H1 (cell line): ENCODE data around the gene ENPP6. TPM values are rescaled to one million over a fixed set of nuclear protein-coding genes. Genes with fewer than 3 reads are reported as not detected.

Experiments used
- CTCF ChIA-PET: fragments of 300-600 bp; sonication (Branson Sonifier 250); formaldehyde crosslinking; loops from one replicate; lab custom pipeline; 2021; ENCODE audit not compliant: partially characterized antibody; lab: Charles Lee
- POLR2A ChIA-PET: fragments of 300-600 bp; sonication (Branson Sonifier 250); formaldehyde crosslinking; loops from one replicate; lab custom pipeline; 2021; ENCODE audit warnings: inconsistent platforms; ENCODE audit not compliant: partially characterized antibody; lab: Charles Lee
- DNase-seq, 2 experiments: peaks; one replicate each; pipeline versions ENCODE4 v3.0.0 to v3.0.0-alpha.2; 2010 to 2022; ENCODE audit warnings: low spot score in 2 of 2, low read depth in 1 of 2, mixed read lengths in 1 of 2
- FAIRE-seq: peaks from 2 replicates; lab custom pipeline; 2011; peaks lifted over from hg19 to GRCh38; lab: Jason Lieb, UNC
- H2AFZ ChIP-seq: 2 replicates; pipeline ENCODE4 v1.8.1; 2012; ENCODE audit warnings: low read length, inconsistent platforms
- H2AK5ac ChIP-seq: 2 replicates; pipeline ENCODE4 v1.6.1; 2013; ENCODE audit warnings: low read depth, low read length
- H2BK120ac ChIP-seq: replicated peaks from 2 replicates; pipeline ENCODE3; 2013; ENCODE audit warnings: low read depth, low read length, inconsistent platforms
- H2BK12ac ChIP-seq: 2 replicates; pipeline ENCODE4 v1.6.1; 2013; ENCODE audit warnings: low read depth, low read length
- H2BK15ac ChIP-seq: 2 replicates; pipeline ENCODE4 v1.6.1; 2013; ENCODE audit warnings: low read length
- H2BK20ac ChIP-seq: 2 replicates; pipeline ENCODE4 v1.6.1; 2013; ENCODE audit warnings: low read length
- H2BK5ac ChIP-seq: 2 replicates; pipeline ENCODE4 v1.6.1; 2013; ENCODE audit warnings: low read depth, low read length
- H3K14ac ChIP-seq: 2 replicates; pipeline ENCODE4 v1.6.1; 2013; ENCODE audit warnings: inconsistent platforms; ENCODE audit not compliant: insufficient read length
- H3K18ac ChIP-seq: 2 replicates; pipeline ENCODE4 v1.6.1; 2013; ENCODE audit warnings: low read length; ENCODE audit errors: extremely low read depth
- H3K23ac ChIP-seq: 2 replicates; pipeline ENCODE4 v1.6.1; 2013; ENCODE audit warnings: inconsistent platforms; ENCODE audit not compliant: insufficient read length
- H3K23me2 ChIP-seq: 2 replicates; pipeline ENCODE4 v1.6.1; 2013; ENCODE audit warnings: low read depth, low read length
- H3K27ac ChIP-seq: 2 replicates; pipeline ENCODE4 v1.6.1; 2011; ENCODE audit warnings: low read depth, low read length, inconsistent platforms
- H3K27me3 ChIP-seq, 4 experiments: replicated peaks in 1 of 4; 1 replicate in 1 of 4; 2 replicates in 3 of 4; pipeline versions ENCODE4 v1.6.1 to v1.8.1; 2011 to 2013; ENCODE audit warnings: low read length in 3 of 4, mild to moderate bottlenecking in 3 of 4, inconsistent platforms in 2 of 4, mixed read lengths in 2 of 4, moderate library complexity in 1 of 4; ENCODE audit not compliant: control insufficient read depth in 3 of 4, insufficient read depth in 3 of 4; ENCODE audit errors: extremely low read depth in 1 of 4
- H3K36me3 ChIP-seq, 4 experiments: 2 replicates each; pipeline versions ENCODE4 v1.6.1 to v1.8.1; 2011 to 2013; ENCODE audit warnings: mild to moderate bottlenecking in 4 of 4, low read length in 3 of 4, moderate library complexity in 2 of 4, control low read depth in 1 of 4, inconsistent platforms in 1 of 4; ENCODE audit not compliant: insufficient read depth in 4 of 4, control insufficient read depth in 2 of 4
- H3K4ac ChIP-seq: replicated peaks from 2 replicates; pipeline ENCODE3; 2013; ENCODE audit warnings: low read length, low read depth, mixed read lengths, inconsistent platforms; ENCODE audit not compliant: insufficient read length
- H3K4me1 ChIP-seq, 4 experiments: replicated peaks in 1 of 4; 1 replicate in 1 of 4; 2 replicates in 3 of 4; pipeline versions ENCODE4 v1.6.1 to v1.8.1; 2011 to 2013; ENCODE audit warnings: low read length in 3 of 4, inconsistent platforms in 2 of 4, mixed read lengths in 1 of 4; ENCODE audit not compliant: insufficient read depth in 4 of 4, control insufficient read depth in 3 of 4
- H3K4me2 ChIP-seq, 2 experiments: 2 replicates each; pipeline versions ENCODE4 v1.6.1 to v1.8.1; 2011 to 2013; ENCODE audit warnings: low read depth in 2 of 2, low read length in 2 of 2, control low read depth in 1 of 2, inconsistent platforms in 1 of 2, mild to moderate bottlenecking in 1 of 2; ENCODE audit not compliant: insufficient read depth in 1 of 2
- H3K4me3 ChIP-seq, 4 experiments: fragments of 200-600, 300-600 bp in 1 of 4; sonication (generic), shearing (Covaris generic), sonication (Bioruptor Twin) in 1 of 4; 2 replicates each; pipeline versions ENCODE4 v1.5.1 to v1.8.1; 2011 to 2016; ENCODE audit warnings: low read length in 4 of 4, low read depth in 3 of 4, control low read depth in 2 of 4, inconsistent platforms in 2 of 4, mild to moderate bottlenecking in 2 of 4, mixed read lengths in 1 of 4, moderate library complexity in 1 of 4; ENCODE audit not compliant: insufficient read depth in 2 of 4; ENCODE audit errors: extremely low read depth in 1 of 4
- H3K56ac ChIP-seq: replicated peaks from 2 replicates; pipeline ENCODE3; 2013; ENCODE audit warnings: low read depth, mild to moderate bottlenecking, mixed read lengths, low read length, inconsistent platforms; ENCODE audit not compliant: insufficient read length
- H3K79me1 ChIP-seq: 2 replicates; pipeline ENCODE4 v1.6.1; 2013; ENCODE audit warnings: low read depth, low read length, control low read depth
- H3K79me2 ChIP-seq, 2 experiments: 2 replicates each; pipeline versions ENCODE4 v1.6.1 to v1.8.1; 2012 to 2013; ENCODE audit warnings: low read length in 2 of 2, mild to moderate bottlenecking in 2 of 2, inconsistent platforms in 1 of 2; ENCODE audit not compliant: insufficient read depth in 2 of 2, control insufficient read depth in 1 of 2
- H3K9ac ChIP-seq, 4 experiments: replicated peaks in 1 of 4; 1 replicate in 1 of 4; 2 replicates in 3 of 4; pipeline versions ENCODE4 v1.6.1 to v1.8.1; 2011 to 2013; ENCODE audit warnings: low read depth in 3 of 4, low read length in 3 of 4, control low read depth in 2 of 4, mild to moderate bottlenecking in 2 of 4, moderate library complexity in 2 of 4, inconsistent platforms in 1 of 4; ENCODE audit errors: extremely low read depth in 1 of 4
- H3K9me3 ChIP-seq, 2 experiments: 2 replicates each; pipeline versions ENCODE4 v1.6.1 to v1.8.1; 2012 to 2013; ENCODE audit warnings: mild to moderate bottlenecking in 2 of 2, moderate library complexity in 2 of 2, control low read depth in 1 of 2, inconsistent platforms in 1 of 2, low read depth in 1 of 2, low read length in 1 of 2, mixed read lengths in 1 of 2; ENCODE audit not compliant: insufficient read depth in 2 of 2
- H4K20me1 ChIP-seq, 2 experiments: replicated peaks in 1 of 2; 2 replicates each; pipeline versions ENCODE3 to v1.8.1; 2011 to 2013; ENCODE audit warnings: inconsistent platforms in 2 of 2, low read length in 2 of 2, mild to moderate bottlenecking in 1 of 2; ENCODE audit not compliant: insufficient read depth in 2 of 2, control insufficient read depth in 1 of 2
- H4K5ac ChIP-seq: 2 replicates; pipeline ENCODE4 v1.6.1; 2013; ENCODE audit warnings: low read length, low read depth, mixed read lengths, inconsistent platforms; ENCODE audit not compliant: insufficient read length
- H4K8ac ChIP-seq: 2 replicates; pipeline ENCODE4 v1.8.0; 2013; ENCODE audit warnings: mild to moderate bottlenecking, moderate library complexity, low read length, inconsistent platforms; ENCODE audit not compliant: insufficient read depth; ENCODE audit errors: extremely low read depth
- H4K91ac ChIP-seq: replicated peaks from 2 replicates; pipeline ENCODE3; 2013; ENCODE audit warnings: low read length, mixed read lengths, inconsistent platforms; ENCODE audit not compliant: insufficient read length
- CTCF ChIP-seq, 3 experiments: IDR thresholded peaks; 1 replicate in 2 of 3; 2 replicates in 1 of 3; pipeline versions ENCODE4 v1.5.1 to v1.6.1; 2011; ENCODE audit warnings: low read length in 3 of 3, mild to moderate bottlenecking in 3 of 3, inconsistent platforms in 2 of 3, low read depth in 1 of 3, moderate library complexity in 1 of 3; ENCODE audit not compliant: insufficient read depth in 1 of 3; ENCODE audit errors: control extremely low read depth in 1 of 3
- RAD21 ChIP-seq, 2 experiments: IDR thresholded peaks in 1 of 2; conservative IDR thresholded peaks in 1 of 2; 2 replicates each; pipeline ENCODE4 v1.6.1; 2011; ENCODE audit warnings: low read depth in 2 of 2, low read length in 2 of 2, improper control_type of control experiment in 1 of 2, inconsistent platforms in 1 of 2, mild to moderate bottlenecking in 1 of 2, moderate library complexity in 1 of 2
- WGBS, 2 experiments: shearing (Covaris generic) in 1 of 2; methylation state at CpG; one replicate each; pipeline versions ENCODE4 v1.1.6 to v1.1.7; 2013 to 2015; ENCODE audit warnings: low lambda C conversion rate in 2 of 2, mixed read lengths in 2 of 2, inconsistent platforms in 1 of 2, low coverage in 1 of 2, missing lambda C conversion rate in 1 of 2; ENCODE audit not compliant: insufficient replicate concordance in 2 of 2, insufficient coverage in 1 of 2, insufficient read length in 1 of 2; ENCODE audit errors: extremely low coverage in 1 of 2, missing lambda C conversion rate in 1 of 2; 5-methylcytosine and 5-hydroxymethylcytosine counted together
- polyA plus RNA-seq, 7 experiments: library from polyadenylated mRNA; depleted of rRNA in 3 of 7; stranded (reverse) in 5 of 7; unstranded in 2 of 7; fragments of >200 nt in 5 of 7; fragments of 200-250 nt in 2 of 7; gene quantifications; 1 replicate in 5 of 7; 2 replicates in 1 of 7; 4 replicates in 1 of 7; pipeline versions ENCODE4 v1.2.1 to v1.2.3, GENCODE V29; 2011 to 2013; ENCODE audit warnings: missing spikeins in 2 of 7, mixed read lengths in 2 of 7
- total RNA-seq: library from RNA; stranded (reverse); fragmentation: NEBNext Ultra II Directional; extraction: Animal tissue kit (Norgen Biotek cat#: 25700); gene quantifications from 2 replicates; pipeline ENCODE4 v1.2.1, GENCODE V29; 2021

The ENPP6 gene
- total and polyA plus RNA-seq, 2 of the 8 experiments (the other 6 are each of a cell fraction or from before 2014, with no cell fraction given): 0.11 to 0.20 TPM

- no peak overlapping the region for H3K27ac ChIP-seq
- POLR2A ChIA-PET: no interaction called here
- no peak overlapping the region for H4K5ac ChIP-seq
- H3K27me3 ChIP-seq: peaks cover 0 to 1% (median 0%) of the 10 kb centered on the region in 4 experiments; a peak in 1 of 7 replicates
- no peak overlapping the region for H2BK120ac ChIP-seq
- peak overlapping the region; percentile 9; the same call in 1 of the 2 replicates for H3K18ac ChIP-seq
- no peak overlapping the region for H3K56ac ChIP-seq
- H2BK20ac ChIP-seq: no peak overlapping the region
- H2BK15ac ChIP-seq: no peak overlapping the region
- H4K91ac ChIP-seq: no peak overlapping the region
- 83% methylated on average over 7 of the region's 7 CpGs; no CpG with 5 or more reads in 1 of the 2 experiments for WGBS, 2 experiments
- no peak for FAIRE-seq
- CTCF ChIA-PET: interaction anchor here (1.0 to 1.8 kb wide), 4 partner anchors 9 to 221 kb away, joined by 3 to 6 read pairs (median 4); no protein-coding TSS in a partner anchor
- no peak overlapping the region for H2AFZ ChIP-seq
- H3K4me1 ChIP-seq: peaks cover 0 to 5% (median 1%) of the 10 kb centered on the region in 4 experiments; a peak in 5 of 7 replicates
- TF ChIP-seq RAD21 (IDR thresholded peaks at IDR 0.05 in 1 of 2, conservative IDR thresholded peaks at IDR 0.05 in 1 of 2; ENCODE audit: low read depth in 2 of 2, low read length in 2 of 2): no peak
- TF ChIP-seq CTCF (IDR thresholded peaks at IDR 0.05; ENCODE audit: control extremely low read depth in 1 of 3, insufficient read depth in 1 of 3, low read depth in 1 of 3, low read length in 3 of 3): peak in 1 of 3 experiments; percentile 0; a peak in 1 of 4 replicates
- H3K4me3 ChIP-seq: no peak overlapping the region
- no peaks in the 10 kb centered on the region for H4K20me1 ChIP-seq
- no peak overlapping the region for H2BK5ac ChIP-seq
- no peaks in the 10 kb centered on the region for H3K79me2 ChIP-seq
- H3K4me2 ChIP-seq: no peak overlapping the region
- no peak overlapping the region for H2BK12ac ChIP-seq
- H3K23me2 ChIP-seq: no peaks in the 10 kb centered on the region
- H3K36me3 ChIP-seq: no peaks in the 10 kb centered on the region
- no peaks in the 10 kb centered on the region for H3K9me3 ChIP-seq
- H3K23ac ChIP-seq: no peak overlapping the region
- no peak for DNase-seq
- H3K14ac ChIP-seq: no peak overlapping the region
- no peak overlapping the region for H3K9ac ChIP-seq
- no peak overlapping the region for H2AK5ac ChIP-seq
- H3K79me1 ChIP-seq: no peaks in the 10 kb centered on the region
- no peak overlapping the region for H3K4ac ChIP-seq
- no peak overlapping the region for H4K8ac ChIP-seq
Measured at GRCh38 chr4:184061582-184061981, 156.1 kb downstream of the ENPP6 start.
